Left lung (tissue), 10 donors: Measurements from ENCODE around the gene CPEB4. TPM values are rescaled to one million over a fixed set of nuclear protein-coding genes. Genes with fewer than 3 reads are reported as not detected.

Source experiments
- ATAC-seq: fragments of 200-7000 bp; cut with Tn5 transposase; one replicate; pipeline ENCODE4 v1.9.1; 2020; ENCODE audit warnings: moderate library complexity
- DNase-seq, 4 donors: peaks; one replicate each; pipeline ENCODE4 v3.0.0-alpha.2; 2013 to 2020
- H3K27ac ChIP-seq, 2 donors: fragments of 200-600 bp; sonication (generic) in 1 of 2; one replicate each; pipeline versions ENCODE4 v1.5.0 to v1.8.0; 2020 to 2021
- H3K27me3 ChIP-seq, 2 donors: fragments of 200-600 bp; sonication (generic) in 1 of 2; one replicate each; pipeline versions ENCODE4 v1.5.0 to v1.8.0; 2020 to 2021
- H3K36me3 ChIP-seq, 2 donors: fragments of 200-600 bp; sonication (generic) in 1 of 2; one replicate each; pipeline versions ENCODE4 v1.5.0 to v1.8.0; 2020 to 2021
- H3K4me1 ChIP-seq, 2 donors: fragments of 200-600 bp; one replicate each; pipeline ENCODE4 v1.8.0; 2021
- H3K4me3 ChIP-seq, 2 donors: fragments of 200-600 bp; sonication (generic) in 1 of 2; one replicate each; pipeline versions ENCODE4 v1.5.0 to v1.8.0; 2020 to 2021; ENCODE audit warnings: mild to moderate bottlenecking in 1 of 2
- H3K9me3 ChIP-seq, 2 donors: fragments of 200-600 bp; sonication (generic) in 1 of 2; one replicate each; pipeline versions ENCODE4 v1.5.0 to v1.8.0; 2020 to 2021
- intact Hi-C, 2 donors: fragments of 100-400 bp; cut with DNase I; formaldehyde crosslinking; loops; one replicate each; pipeline versions ENCODE4 v1.11.2 to v1.14.2; 2022
- polyA plus RNA-seq, 6 donors: library from polyadenylated mRNA; unstranded; fragments of 120-200 nt; gene quantifications; one replicate each; pipeline ENCODE4 v1.2.1, GENCODE V29; 2013; ENCODE audit not compliant: insufficient read length in 6 of 6
- total RNA-seq, 2 donors: library from RNA; stranded (reverse); fragmentation: NEBNext Ultra II Directional; extraction: Animal tissue kit (Norgen Biotek cat#: 25700); gene quantifications; one replicate each; pipeline ENCODE4 v1.2.1, GENCODE V29; 2021
- TF ChIP-seq, protein P1 (sequence below), 2 donors: fragments of 200-600 bp; sonication (generic) in 1 of 2; IDR thresholded peaks; one replicate each; pipeline versions ENCODE4 v1.5.0 to v1.8.0; 2021; ENCODE audit warnings: antibody characterized with exemption in 2 of 2
- donor health status: DM: no; HTN: yes; CAD: no.
- donor health status: DM: no; HTN: no; CAD: no.

CPEB4 gene
- total and polyA plus RNA-seq, 8 donors = 16.3 to 59.6 (median 18.0) TPM

DNA sequence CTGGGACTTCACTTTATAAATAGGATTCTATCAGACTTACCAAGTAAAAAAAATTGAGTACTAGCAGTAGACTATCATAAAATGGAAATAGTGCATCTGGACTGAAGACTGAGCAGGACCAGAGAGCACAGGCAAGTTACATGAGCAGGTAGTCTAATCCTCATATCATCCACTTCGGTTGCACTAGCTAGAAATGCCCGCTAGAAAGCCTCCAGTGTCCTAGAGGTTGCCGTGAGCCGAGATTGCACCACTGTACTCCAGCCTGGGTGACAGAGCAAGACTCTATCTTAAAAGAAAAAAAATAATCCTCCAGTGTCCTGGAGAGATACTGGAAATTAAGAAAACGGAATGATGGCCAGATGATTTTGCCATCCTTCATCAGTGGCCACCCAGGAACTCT, 120.8 kb downstream of the CPEB4 start:
- Histone ChIP-seq H3K36me3 (no peaks in the 10 kb centered on the region), H3K27ac (no peak overlapping the region), H3K4me3 (no peak overlapping the region), H3K9me3 (no peaks in the 10 kb centered on the region), H3K4me1 (no peaks in the 10 kb centered on the region), H3K27me3 (no peaks in the 10 kb centered on the region)
- intact Hi-C loops = no loop called here
- TF ChIP-seq, protein P1, sequence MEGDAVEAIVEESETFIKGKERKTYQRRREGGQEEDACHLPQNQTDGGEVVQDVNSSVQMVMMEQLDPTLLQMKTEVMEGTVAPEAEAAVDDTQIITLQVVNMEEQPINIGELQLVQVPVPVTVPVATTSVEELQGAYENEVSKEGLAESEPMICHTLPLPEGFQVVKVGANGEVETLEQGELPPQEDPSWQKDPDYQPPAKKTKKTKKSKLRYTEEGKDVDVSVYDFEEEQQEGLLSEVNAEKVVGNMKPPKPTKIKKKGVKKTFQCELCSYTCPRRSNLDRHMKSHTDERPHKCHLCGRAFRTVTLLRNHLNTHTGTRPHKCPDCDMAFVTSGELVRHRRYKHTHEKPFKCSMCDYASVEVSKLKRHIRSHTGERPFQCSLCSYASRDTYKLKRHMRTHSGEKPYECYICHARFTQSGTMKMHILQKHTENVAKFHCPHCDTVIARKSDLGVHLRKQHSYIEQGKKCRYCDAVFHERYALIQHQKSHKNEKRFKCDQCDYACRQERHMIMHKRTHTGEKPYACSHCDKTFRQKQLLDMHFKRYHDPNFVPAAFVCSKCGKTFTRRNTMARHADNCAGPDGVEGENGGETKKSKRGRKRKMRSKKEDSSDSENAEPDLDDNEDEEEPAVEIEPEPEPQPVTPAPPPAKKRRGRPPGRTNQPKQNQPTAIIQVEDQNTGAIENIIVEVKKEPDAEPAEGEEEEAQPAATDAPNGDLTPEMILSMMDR (IDR thresholded peaks at IDR 0.05) = no peak
- ATAC-seq (no peak), DNase-seq (no peak)

DNA sequence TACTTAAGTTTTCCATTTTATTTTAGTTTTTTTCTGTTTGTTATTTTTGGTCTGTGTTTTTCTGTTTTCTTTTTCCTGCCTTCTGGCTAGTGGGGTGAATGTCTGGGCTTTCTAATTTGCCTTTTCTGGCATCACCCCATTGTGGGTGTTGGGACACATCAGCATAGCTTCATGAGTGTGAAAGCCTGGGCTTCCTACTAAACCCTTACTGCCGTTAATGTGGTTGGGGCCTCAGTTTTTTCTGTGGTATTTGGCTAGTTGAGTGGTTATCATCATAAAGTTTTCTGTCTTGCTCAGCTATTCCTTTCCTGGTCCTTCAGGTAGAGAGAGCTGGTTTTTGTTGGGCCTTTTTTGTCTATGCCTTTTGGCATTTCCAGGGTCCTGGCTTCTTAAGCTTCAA, 122.2 kb downstream of the CPEB4 start:
- no peaks in the 10 kb centered on the region for H3K4me1 ChIP-seq
- H3K4me3 ChIP-seq = no peak overlapping the region
- no peak for ATAC-seq
- no peak for DNase-seq
- no peaks in the 10 kb centered on the region for H3K36me3 ChIP-seq
- H3K9me3 ChIP-seq = peaks cover 0 to 1% of the 10 kb centered on the region in 2 donors
- H3K27ac ChIP-seq = no peak overlapping the region
- TF ChIP-seq, protein P1 (IDR thresholded peaks at IDR 0.05) = no peak
- no peaks in the 10 kb centered on the region for H3K27me3 ChIP-seq
- intact Hi-C loops = no loop called here

DNA sequence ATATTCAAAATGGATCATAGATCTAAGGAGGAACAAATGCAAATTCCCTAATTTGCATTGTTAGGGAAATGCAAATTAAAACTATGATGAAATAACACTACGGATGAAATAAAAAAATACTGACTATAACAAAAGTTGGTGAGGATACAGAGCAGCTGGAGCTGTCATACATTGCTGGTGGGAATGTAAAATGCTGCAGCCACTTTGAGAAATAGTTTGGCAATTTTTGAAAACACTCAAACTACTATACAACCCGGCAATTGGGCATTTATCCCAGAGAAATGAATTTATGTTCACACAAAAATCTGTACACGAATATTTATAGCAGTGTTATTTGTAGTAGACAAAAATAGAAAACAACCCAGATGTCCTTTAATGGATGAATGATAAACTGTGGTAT, 123.3 kb downstream of the CPEB4 start:
- ATAC-seq = no peak
- peak in 2 of 4 donors; percentile 72 to 74 for DNase-seq
- H3K36me3 ChIP-seq = no peaks in the 10 kb centered on the region
- no peaks in the 10 kb centered on the region for H3K27me3 ChIP-seq
- no peaks in the 10 kb centered on the region for H3K4me1 ChIP-seq
- no peak overlapping the region for H3K27ac ChIP-seq
- H3K4me3 ChIP-seq = no peak overlapping the region
- intact Hi-C loops = no loop called here
- H3K9me3 ChIP-seq = peaks cover 0 to 1% of the 10 kb centered on the region in 2 donors
- TF ChIP-seq, protein P1 (IDR thresholded peaks at IDR 0.05) = no peak

Other genes with a start within 250 kb of the CPEB4 start
- gene C5orf47, start 100.8 kb downstream of the CPEB4 start, total RNA-seq = under 1 TPM in 1 of 2 donors, not detected in 1; 0.13 TPM
- under 1 TPM in 5 of 6 donors, not detected in 1; 0.12 to 0.37 (median 0.24) TPM for gene C5orf47, start 100.8 kb downstream of the CPEB4 start, polyA plus RNA-seq
- under 1 TPM in 1 of 2 donors, not detected in 1; 0.34 TPM for gene NSG2, start 157.4 kb downstream of the CPEB4 start, total RNA-seq
- 1 to 10 TPM; 2.1 to 3.3 (median 2.3) TPM for gene NSG2, start 157.4 kb downstream of the CPEB4 start, polyA plus RNA-seq